ENCODE measurements around the gene GANC.

The GANC gene

GRCh38 chr15:42385980-42386700 lies 113.1 kb downstream of the GANC start:
- no CpG with 5 or more reads among the region's 12 CpGs for WGBS (ENCODE audit: extremely low coverage, insufficient coverage, insufficient read length)

GRCh38 chr15:42387603-42388002 lies 114.6 kb downstream of the GANC start:
- no peak overlapping the region for H4K12ac ChIP-seq (ENCODE audit: low read depth, low read length)
- H2BK12ac ChIP-seq (ENCODE audit: low read length), result no peak overlapping the region
- H3K9me3 ChIP-seq (ENCODE audit: insufficient read depth, low read depth, low read length), result no peaks in the 10 kb centered on the region
- H3K23ac ChIP-seq (ENCODE audit: low read length), result no peak overlapping the region
- H3K14ac ChIP-seq (ENCODE audit: low read length), result no peak overlapping the region
- no peak overlapping the region for H2AK5ac ChIP-seq (ENCODE audit: low read length)
- H2AFZ ChIP-seq (ENCODE audit: insufficient read depth, low read length, poor library complexity), result no peak overlapping the region
- no peaks in the 10 kb centered on the region for H3K36me3 ChIP-seq (ENCODE audit: control insufficient read depth in 1 of 2, insufficient read depth in 2 of 2, low read length in 2 of 2)
- H3K4me2 ChIP-seq (ENCODE audit: low read length), result no peak overlapping the region
- no peak overlapping the region for H3K9ac ChIP-seq (ENCODE audit: low read length)
- no peak for DNase-seq
- no peak overlapping the region for H2BK5ac ChIP-seq (ENCODE audit: low read depth, low read length, poor library complexity)
- H3K4ac ChIP-seq (ENCODE audit: low read depth, low read length), result no peak overlapping the region
- peaks cover 1% of the 10 kb centered on the region for H3K79me2 ChIP-seq (ENCODE audit: control insufficient read depth, insufficient read depth, low read length, poor library complexity)
- H4K91ac ChIP-seq (ENCODE audit: low read depth, low read length), result no peak overlapping the region
- H3K79me1 ChIP-seq (ENCODE audit: low read length), result peaks cover 2% of the 10 kb centered on the region
- no peak overlapping the region for H4K8ac ChIP-seq (ENCODE audit: low read depth, low read length)
- no peak overlapping the region for H2BK120ac ChIP-seq (ENCODE audit: insufficient read depth, low read length, poor library complexity)
- no peaks in the 10 kb centered on the region for H3K27me3 ChIP-seq (ENCODE audit: insufficient read depth, low read length)
- no peak overlapping the region for H3K4me3 ChIP-seq (ENCODE audit: low read depth, low read length)
- H3K27ac ChIP-seq (ENCODE audit: low read depth, low read length), result no peak overlapping the region
- WGBS (ENCODE audit: extremely low coverage, insufficient coverage, insufficient read length), result no CpG with 5 or more reads among the region's 8 CpGs
- no peak overlapping the region for H3K18ac ChIP-seq (ENCODE audit: low read length)
- peaks cover 12 to 15% of the 10 kb centered on the region in 2 experiments for H3K4me1 ChIP-seq (ENCODE audit: control insufficient read depth in 1 of 2, insufficient read depth in 2 of 2, low read length in 2 of 2)

More at GRCh38 chr15:42385980-42386700, 113.1 kb downstream of the GANC start:
- no peaks in the 10 kb centered on the region for H3K79me1 ChIP-seq (ENCODE audit: low read length)
- no peak overlapping the region for H3K23ac ChIP-seq (ENCODE audit: low read length)
- H3K4me2 ChIP-seq (ENCODE audit: low read length), result no peak overlapping the region
- no peak overlapping the region for H2AK5ac ChIP-seq (ENCODE audit: low read length)
- H3K9me3 ChIP-seq (ENCODE audit: insufficient read depth, low read depth, low read length), result no peaks in the 10 kb centered on the region
- no peak overlapping the region for H3K4me3 ChIP-seq (ENCODE audit: low read depth, low read length)
- no peaks in the 10 kb centered on the region for H3K36me3 ChIP-seq (ENCODE audit: control insufficient read depth in 1 of 2, insufficient read depth in 2 of 2, low read length in 2 of 2)
- H3K18ac ChIP-seq (ENCODE audit: low read length), result no peak overlapping the region
- H2BK5ac ChIP-seq (ENCODE audit: low read depth, low read length, poor library complexity), result no peak overlapping the region
- no peak overlapping the region for H3K27ac ChIP-seq (ENCODE audit: low read depth, low read length)
- H3K14ac ChIP-seq (ENCODE audit: low read length), result no peak overlapping the region
- H4K91ac ChIP-seq (ENCODE audit: low read depth, low read length), result no peak overlapping the region
- H3K4ac ChIP-seq (ENCODE audit: low read depth, low read length), result no peak overlapping the region
- DNase-seq, result no peak
- H2BK120ac ChIP-seq (ENCODE audit: insufficient read depth, low read length, poor library complexity), result no peak overlapping the region
- no peak overlapping the region for H3K9ac ChIP-seq (ENCODE audit: low read length)
- no peak overlapping the region for H4K8ac ChIP-seq (ENCODE audit: low read depth, low read length)
- no peak overlapping the region for H2AFZ ChIP-seq (ENCODE audit: insufficient read depth, low read length, poor library complexity)
- H3K27me3 ChIP-seq (ENCODE audit: insufficient read depth, low read length), result no peaks in the 10 kb centered on the region
- peaks cover 7 to 10% of the 10 kb centered on the region in 2 experiments for H3K4me1 ChIP-seq (ENCODE audit: control insufficient read depth in 1 of 2, insufficient read depth in 2 of 2, low read length in 2 of 2)
- no peak overlapping the region for H2BK12ac ChIP-seq (ENCODE audit: low read length)
- no peak overlapping the region for H4K12ac ChIP-seq (ENCODE audit: low read depth, low read length)
- H3K79me2 ChIP-seq (ENCODE audit: control insufficient read depth, insufficient read depth, low read length, poor library complexity), result no peaks in the 10 kb centered on the region

GRCh38 chr15:42392309-42393024 lies 119.5 kb downstream of the GANC start:
- H3K36me3 ChIP-seq (ENCODE audit: control insufficient read depth in 1 of 2, insufficient read depth in 2 of 2, low read length in 2 of 2), result no peaks in the 10 kb centered on the region
- no peak overlapping the region for H2AK5ac ChIP-seq (ENCODE audit: low read length)
- no peaks in the 10 kb centered on the region for H3K27me3 ChIP-seq (ENCODE audit: insufficient read depth, low read length)
- no CpG with 5 or more reads among the region's 11 CpGs for whole genome bisulfite sequencing (ENCODE audit: extremely low coverage, insufficient coverage, insufficient read length)
- no peak overlapping the region for H3K4ac ChIP-seq (ENCODE audit: low read depth, low read length)
- H3K79me1 ChIP-seq (ENCODE audit: low read length), result peaks cover 2% of the 10 kb centered on the region
- no peak overlapping the region for H3K4me2 ChIP-seq (ENCODE audit: low read length)
- H3K14ac ChIP-seq (ENCODE audit: low read length), result no peak overlapping the region
- DNase-seq, result peak; percentile 30 to 54
- no peak overlapping the region for H4K91ac ChIP-seq (ENCODE audit: low read depth, low read length)
- no peak overlapping the region for H3K18ac ChIP-seq (ENCODE audit: low read length)
- peak overlapping the region; percentile 1 for H4K12ac ChIP-seq (ENCODE audit: low read depth, low read length)
- peak overlapping the region; percentile 19 for H2BK12ac ChIP-seq (ENCODE audit: low read length)
- no peak overlapping the region for H2AFZ ChIP-seq (ENCODE audit: insufficient read depth, low read length, poor library complexity)
- H4K8ac ChIP-seq (ENCODE audit: low read depth, low read length), result peak overlapping the region; percentile 42
- H2BK5ac ChIP-seq (ENCODE audit: low read depth, low read length, poor library complexity), result no peak overlapping the region
- H3K9me3 ChIP-seq (ENCODE audit: insufficient read depth, low read depth, low read length), result no peaks in the 10 kb centered on the region
- H2BK120ac ChIP-seq (ENCODE audit: insufficient read depth, low read length, poor library complexity), result no peak overlapping the region
- H3K79me2 ChIP-seq (ENCODE audit: control insufficient read depth, insufficient read depth, low read length, poor library complexity), result peaks cover 1% of the 10 kb centered on the region
- H3K9ac ChIP-seq (ENCODE audit: low read length), result no peak overlapping the region
- H3K27ac ChIP-seq (ENCODE audit: low read depth, low read length), result no peak overlapping the region
- H3K23ac ChIP-seq (ENCODE audit: low read length), result no peak overlapping the region
- no peak overlapping the region for H3K4me3 ChIP-seq (ENCODE audit: low read depth, low read length)
- H3K4me1 ChIP-seq (ENCODE audit: control insufficient read depth in 1 of 2, insufficient read depth in 2 of 2, low read length in 2 of 2), result peaks cover 5 to 6% of the 10 kb centered on the region in 2 experiments

GRCh38 chr15:42394106-42394505 lies 121.1 kb downstream of the GANC start:
- Histone ChIP-seq H2BK5ac (ENCODE audit: low read depth, low read length, poor library complexity) (no peak overlapping the region), H3K23ac (ENCODE audit: low read length) (no peak overlapping the region), H3K4ac (ENCODE audit: low read depth, low read length) (no peak overlapping the region), H3K4me2 (ENCODE audit: low read length) (no peak overlapping the region), H3K18ac (ENCODE audit: low read length) (no peak overlapping the region), H3K4me3 (ENCODE audit: low read depth, low read length) (no peak overlapping the region), H3K27ac (ENCODE audit: low read depth, low read length) (no peak overlapping the region), H3K27me3 (ENCODE audit: insufficient read depth, low read length) (no peaks in the 10 kb centered on the region), H3K4me1 (ENCODE audit: control insufficient read depth in 1 of 2, insufficient read depth in 2 of 2, low read length in 2 of 2) (peaks cover 5 to 6% of the 10 kb centered on the region in 2 experiments), H3K79me2 (ENCODE audit: control insufficient read depth, insufficient read depth, low read length, poor library complexity) (peaks cover 1% of the 10 kb centered on the region), H3K14ac (ENCODE audit: low read length) (no peak overlapping the region), H3K9me3 (ENCODE audit: insufficient read depth, low read depth, low read length) (no peaks in the 10 kb centered on the region), H2AK5ac (ENCODE audit: low read length) (no peak overlapping the region), H4K91ac (ENCODE audit: low read depth, low read length) (no peak overlapping the region), H3K36me3 (ENCODE audit: control insufficient read depth in 1 of 2, insufficient read depth in 2 of 2, low read length in 2 of 2) (no peaks in the 10 kb centered on the region), H2AFZ (ENCODE audit: insufficient read depth, low read length, poor library complexity) (no peak overlapping the region), H4K8ac (ENCODE audit: low read depth, low read length) (no peak overlapping the region), H3K79me1 (ENCODE audit: low read length) (peaks cover 2% of the 10 kb centered on the region), H2BK12ac (ENCODE audit: low read length) (no peak overlapping the region), H2BK120ac (ENCODE audit: insufficient read depth, low read length, poor library complexity) (no peak overlapping the region), H4K12ac (ENCODE audit: low read depth, low read length) (no peak overlapping the region), H3K9ac (ENCODE audit: low read length) (no peak overlapping the region)
- DNase-seq, result no peak
- no CpG with 5 or more reads among the region's 13 CpGs for WGBS (ENCODE audit: extremely low coverage, insufficient coverage, insufficient read length)

All from trophoblast cell (in vitro differentiated cells and primary cell).